ENCODE measurements around the gene PLEK. TPM values are rescaled to one million over a fixed set of nuclear protein-coding genes. Genes with fewer than 3 reads are reported as not detected.

The PLEK gene
- total and polyA plus RNA-seq, 10 of the 15 experiments (the other 5 are each of a cell fraction or from before 2014, with no cell fraction given), result 229 to 804 (median 362) TPM

DNA sequence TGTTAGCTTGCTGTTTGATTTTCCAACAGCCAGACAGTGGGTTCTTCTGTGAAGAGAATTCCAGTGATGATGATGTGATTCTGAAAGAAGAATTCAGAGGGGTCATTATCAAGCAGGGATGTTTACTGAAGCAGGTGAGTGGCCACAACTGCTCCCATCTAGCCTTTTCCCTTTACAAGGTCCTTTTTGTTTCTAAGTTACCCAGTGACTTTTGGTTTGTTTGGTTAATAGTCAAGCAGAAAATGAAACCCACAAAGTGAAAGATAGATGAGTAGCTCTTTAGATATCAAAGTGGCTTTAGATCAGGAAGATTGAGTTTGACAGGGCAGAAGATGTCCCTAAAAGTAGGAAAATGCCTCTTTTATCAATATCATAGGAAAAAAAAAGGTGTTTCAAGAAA is 23.3 kb downstream of the PLEK start:
- ChIA-PET POLR2A (interaction anchor here (0.5 to 9.4 kb wide), 16 partner anchors 8 to 268 kb away, joined by 3 to 71 read pairs (median 6); partner anchors contain the start of gene PLEK), CTCF (interaction anchor here (0.8 to 8.5 kb wide), 18 partner anchors 8 to 77 kb away, joined by 3 to 85 read pairs (median 5); partner anchors contain the start of gene PLEK), SMC1A (ENCODE audit: uncharacterized antibody, unreplicated experiment) (interaction anchor here (0.8 to 15.8 kb wide), 18 partner anchors 9 to 135 kb away, joined by 3 to 259 read pairs (median 10); partner anchors contain the start of genes FBXO48 and PLEK), RAD21 (ENCODE audit: unreplicated experiment) (interaction anchor here (0.9 to 14.3 kb wide), 13 partner anchors 10 to 135 kb away, joined by 3 to 211 read pairs (median 32); partner anchors contain the start of gene PLEK)
- no peaks in the 10 kb centered on the region for H3K27me3 ChIP-seq (replicated peaks in 1 of 2; ENCODE audit: control insufficient read depth in 2 of 2, insufficient read depth in 2 of 2, low read length in 1 of 2)
- peak overlapping the region; percentile 62 for H3K4me3 ChIP-seq
- peak; percentile 43 for ATAC-seq
- H3K4me2 ChIP-seq (ENCODE audit: control insufficient read depth, insufficient read depth), result peak overlapping the region; percentile 75
- peak overlapping the region; percentile 73 for H3K9ac ChIP-seq (ENCODE audit: control insufficient read depth, insufficient read depth, low read length)
- BruUV-seq (replicated peaks), result no TSS peak
- H3K9me3 ChIP-seq (replicated peaks; ENCODE audit: control insufficient read depth, insufficient read depth, low read length), result no peaks in the 10 kb centered on the region; the same call in 2 of the 3 replicates
- no peak overlapping the region for H2AFZ ChIP-seq (ENCODE audit: control insufficient read depth, low read depth, low read length)
- H3K27ac ChIP-seq (ENCODE audit: control insufficient read depth, insufficient read depth), result peak overlapping the region; percentile 90
- peak; percentile 68 for DNase-seq (ENCODE audit: low read depth, low spot score)
- intact Hi-C loops (cut with micrococcal nuclease; ENCODE audit: unreplicated experiment) (loop anchor here (1.0 kb wide), 2 partner anchors 36 to 53 kb away; no protein-coding TSS in a partner anchor), in situ Hi-C loops (cut with MboI) (loop anchor here (25.0 kb wide), 1 partner anchor 1724 kb away; no protein-coding TSS in a partner anchor)
- no peaks in the 10 kb centered on the region for H4K20me1 ChIP-seq (ENCODE audit: control insufficient read depth, insufficient read depth)
- peaks cover 77% of the 10 kb centered on the region for H3K79me2 ChIP-seq (ENCODE audit: control insufficient read depth, insufficient read depth, low read length)
- peaks cover 62% of the 10 kb centered on the region for H3K4me1 ChIP-seq (ENCODE audit: control insufficient read depth, insufficient read depth, low read length)
- H3K36me3 ChIP-seq (ENCODE audit: control insufficient read depth in 2 of 2, insufficient read depth in 2 of 2, low read length in 1 of 2), result peaks cover 18 to 46% of the 10 kb centered on the region in 2 experiments
- FAIRE-seq, result peak; percentile 47
- TF ChIP-seq RAD21 (IDR thresholded peaks at IDR 0.05; ENCODE audit: insufficient read depth, low read depth, low read length) (no peak), NFIC (IDR thresholded peaks at IDR 0.05; ENCODE audit: low read depth, low read length) (peak; percentile 69), ZNF24 (IDR thresholded peaks at IDR 0.05) (no peak), POLR2AphosphoS2 (IDR thresholded peaks at IDR 0.05; ENCODE audit: low read depth, low read length) (no peak), PAX8 (IDR thresholded peaks at IDR 0.05) (no peak), IKZF2 (IDR thresholded peaks at IDR 0.05) (no peak), MXI1 (IDR thresholded peaks at IDR 0.05; ENCODE audit: low read depth, low read length) (no peak; the same call in 1 of the 2 replicates), CHD2 (IDR thresholded peaks at IDR 0.05; ENCODE audit: borderline replicate concordance, low read depth, low read length) (no peak), TCF3 (IDR thresholded peaks at IDR 0.05; ENCODE audit: borderline replicate concordance, insufficient read depth, low read depth, low read length) (no peak), FOXM1 (IDR thresholded peaks at IDR 0.05; ENCODE audit: low read depth, low read length) (peak; percentile 61; the same call in 1 of the 2 replicates), POLR2A (IDR thresholded peaks at IDR 0.05; ENCODE audit: low read depth, low read length) (no peak), TCF12 (IDR thresholded peaks at IDR 0.05; ENCODE audit: low read depth, low read length) (no peak), SIN3A (IDR thresholded peaks at IDR 0.05; ENCODE audit: low read depth, low read length) (no peak), ELK1 (IDR thresholded peaks at IDR 0.05; ENCODE audit: low read depth, low read length) (no peak), EZH2 (IDR thresholded peaks at IDR 0.05; ENCODE audit: borderline replicate concordance, control insufficient read depth, low read depth, low read length) (no peak), HDAC2 (IDR thresholded peaks at IDR 0.05) (no peak), CEBPB (IDR thresholded peaks at IDR 0.05; ENCODE audit: borderline replicate concordance in 1 of 2, low read depth in 2 of 2, low read length in 2 of 2) (no peak; a peak in 1 of 4 replicates), SP1 (IDR thresholded peaks at IDR 0.05; ENCODE audit: low read depth, low read length) (no peak), SRF (IDR thresholded peaks at IDR 0.05; ENCODE audit: low read depth in 2 of 2, low read length in 2 of 2) (no peak), EGR1 (IDR thresholded peaks at IDR 0.05; ENCODE audit: borderline replicate concordance in 1 of 2, low read depth in 2 of 2, low read length in 2 of 2) (no peak), GATAD2B (conservative IDR thresholded peaks at IDR 0.05; ENCODE audit: low read depth) (no peak)
- TF ChIP-seq, protein P1, sequence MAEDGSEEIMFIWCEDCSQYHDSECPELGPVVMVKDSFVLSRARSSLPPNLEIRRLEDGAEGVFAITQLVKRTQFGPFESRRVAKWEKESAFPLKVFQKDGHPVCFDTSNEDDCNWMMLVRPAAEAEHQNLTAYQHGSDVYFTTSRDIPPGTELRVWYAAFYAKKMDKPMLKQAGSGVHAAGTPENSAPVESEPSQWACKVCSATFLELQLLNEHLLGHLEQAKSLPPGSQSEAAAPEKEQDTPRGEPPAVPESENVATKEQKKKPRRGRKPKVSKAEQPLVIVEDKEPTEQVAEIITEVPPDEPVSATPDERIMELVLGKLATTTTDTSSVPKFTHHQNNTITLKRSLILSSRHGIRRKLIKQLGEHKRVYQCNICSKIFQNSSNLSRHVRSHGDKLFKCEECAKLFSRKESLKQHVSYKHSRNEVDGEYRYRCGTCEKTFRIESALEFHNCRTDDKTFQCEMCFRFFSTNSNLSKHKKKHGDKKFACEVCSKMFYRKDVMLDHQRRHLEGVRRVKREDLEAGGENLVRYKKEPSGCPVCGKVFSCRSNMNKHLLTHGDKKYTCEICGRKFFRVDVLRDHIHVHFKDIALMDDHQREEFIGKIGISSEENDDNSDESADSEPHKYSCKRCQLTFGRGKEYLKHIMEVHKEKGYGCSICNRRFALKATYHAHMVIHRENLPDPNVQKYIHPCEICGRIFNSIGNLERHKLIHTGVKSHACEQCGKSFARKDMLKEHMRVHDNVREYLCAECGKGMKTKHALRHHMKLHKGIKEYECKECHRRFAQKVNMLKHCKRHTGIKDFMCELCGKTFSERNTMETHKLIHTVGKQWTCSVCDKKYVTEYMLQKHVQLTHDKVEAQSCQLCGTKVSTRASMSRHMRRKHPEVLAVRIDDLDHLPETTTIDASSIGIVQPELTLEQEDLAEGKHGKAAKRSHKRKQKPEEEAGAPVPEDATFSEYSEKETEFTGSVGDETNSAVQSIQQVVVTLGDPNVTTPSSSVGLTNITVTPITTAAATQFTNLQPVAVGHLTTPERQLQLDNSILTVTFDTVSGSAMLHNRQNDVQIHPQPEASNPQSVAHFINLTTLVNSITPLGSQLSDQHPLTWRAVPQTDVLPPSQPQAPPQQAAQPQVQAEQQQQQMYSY (CRISPR knock-in tag; IDR thresholded peaks at IDR 0.05), result no peak

Measured in GM12878 (cell line).